Measurements from ENCODE around the gene OXCT1.

Gene OXCT1

DNA sequence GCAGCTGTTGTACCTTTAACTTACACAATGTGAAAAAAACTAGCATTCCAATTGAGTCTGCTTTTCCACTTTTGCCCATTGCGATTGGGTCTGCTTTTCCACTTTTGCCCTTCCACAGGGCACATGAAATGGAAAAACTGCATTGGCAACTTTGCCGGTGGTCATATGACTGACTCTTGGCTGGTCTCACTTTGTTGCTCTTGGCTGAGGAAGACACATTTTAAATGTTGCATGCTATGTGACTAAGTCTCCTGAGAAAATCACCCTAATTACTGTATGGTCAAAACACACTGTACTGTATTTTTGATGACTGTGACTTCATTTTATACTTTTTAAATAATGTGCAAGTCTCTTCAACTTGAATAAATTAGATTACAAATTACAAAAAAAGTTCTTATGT lies 1.6 kb upstream of the OXCT1 start (continued):
- 0 out of 2 replicates have a peak, but pooled peaks have one; percentile 24 for TF ChIP-seq ZNF10 (tag by site-specific recombination; IDR thresholded peaks at IDR 0.05)
- TF ChIP-seq ZNF350 (tag by site-specific recombination; IDR thresholded peaks at IDR 0.05), result no peak
- TF ChIP-seq ZNF214 (tag by site-specific recombination; IDR thresholded peaks at IDR 0.05; ENCODE audit: borderline replicate concordance), result no peak
- TF ChIP-seq ZNF555 (tag by site-specific recombination; conservative IDR thresholded peaks at IDR 0.05), result no peak
- TF ChIP-seq, protein P1, sequence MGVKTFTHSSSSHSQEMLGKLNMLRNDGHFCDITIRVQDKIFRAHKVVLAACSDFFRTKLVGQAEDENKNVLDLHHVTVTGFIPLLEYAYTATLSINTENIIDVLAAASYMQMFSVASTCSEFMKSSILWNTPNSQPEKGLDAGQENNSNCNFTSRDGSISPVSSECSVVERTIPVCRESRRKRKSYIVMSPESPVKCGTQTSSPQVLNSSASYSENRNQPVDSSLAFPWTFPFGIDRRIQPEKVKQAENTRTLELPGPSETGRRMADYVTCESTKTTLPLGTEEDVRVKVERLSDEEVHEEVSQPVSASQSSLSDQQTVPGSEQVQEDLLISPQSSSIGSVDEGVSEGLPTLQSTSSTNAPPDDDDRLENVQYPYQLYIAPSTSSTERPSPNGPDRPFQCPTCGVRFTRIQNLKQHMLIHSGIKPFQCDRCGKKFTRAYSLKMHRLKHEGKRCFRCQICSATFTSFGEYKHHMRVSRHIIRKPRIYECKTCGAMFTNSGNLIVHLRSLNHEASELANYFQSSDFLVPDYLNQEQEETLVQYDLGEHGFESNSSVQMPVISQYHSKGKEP (tag by site-specific recombination; IDR thresholded peaks at IDR 0.05), result peak; percentile 73
- TF ChIP-seq ZNF23 (tag by site-specific recombination; IDR thresholded peaks at IDR 0.05; ENCODE audit: borderline replicate concordance), result no peak
- 0 out of 2 replicates have a peak, but pooled peaks have one; percentile 18 for TF ChIP-seq PRDM1 (tag by site-specific recombination; IDR thresholded peaks at IDR 0.05)
- TF ChIP-seq ZNF843 (tag by site-specific recombination; IDR thresholded peaks at IDR 0.05), result 0 out of 2 replicates have a peak, but pooled peaks have one; percentile 15
- TF ChIP-seq, protein P2, sequence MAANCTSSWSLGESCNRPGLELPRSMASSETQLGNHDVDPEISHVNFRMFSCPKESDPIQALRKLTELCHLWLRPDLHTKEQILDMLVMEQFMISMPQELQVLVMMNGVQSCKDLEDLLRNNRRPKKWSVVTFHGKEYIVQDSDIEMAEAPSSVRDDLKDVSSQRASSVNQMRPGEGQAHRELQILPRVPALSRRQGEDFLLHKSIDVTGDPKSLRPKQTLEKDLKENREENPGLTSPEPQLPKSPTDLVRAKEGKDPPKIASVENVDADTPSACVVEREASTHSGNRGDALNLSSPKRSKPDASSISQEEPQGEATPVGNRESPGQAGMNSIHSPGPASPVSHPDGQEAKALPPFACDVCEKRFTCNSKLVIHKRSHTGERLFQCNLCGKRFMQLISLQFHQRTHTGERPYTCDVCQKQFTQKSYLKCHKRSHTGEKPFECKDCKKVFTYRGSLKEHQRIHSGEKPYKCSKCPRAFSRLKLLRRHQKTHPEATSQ (tag by site-specific recombination; IDR thresholded peaks at IDR 0.05), result no peak
- TF ChIP-seq ZNF571 (tag by site-specific recombination; IDR thresholded peaks at IDR 0.05), result no peak
- TF ChIP-seq ZNF596 (tag by site-specific recombination; IDR thresholded peaks at IDR 0.05), result no peak
- TF ChIP-seq ZNF423 (tag by site-specific recombination; IDR thresholded peaks at IDR 0.05), result no peak
- peak; percentile 67; the same call in 1 of the 2 replicates for TF ChIP-seq ZEB2 (tag by site-specific recombination; IDR thresholded peaks at IDR 0.05)
- TF ChIP-seq, protein P3, sequence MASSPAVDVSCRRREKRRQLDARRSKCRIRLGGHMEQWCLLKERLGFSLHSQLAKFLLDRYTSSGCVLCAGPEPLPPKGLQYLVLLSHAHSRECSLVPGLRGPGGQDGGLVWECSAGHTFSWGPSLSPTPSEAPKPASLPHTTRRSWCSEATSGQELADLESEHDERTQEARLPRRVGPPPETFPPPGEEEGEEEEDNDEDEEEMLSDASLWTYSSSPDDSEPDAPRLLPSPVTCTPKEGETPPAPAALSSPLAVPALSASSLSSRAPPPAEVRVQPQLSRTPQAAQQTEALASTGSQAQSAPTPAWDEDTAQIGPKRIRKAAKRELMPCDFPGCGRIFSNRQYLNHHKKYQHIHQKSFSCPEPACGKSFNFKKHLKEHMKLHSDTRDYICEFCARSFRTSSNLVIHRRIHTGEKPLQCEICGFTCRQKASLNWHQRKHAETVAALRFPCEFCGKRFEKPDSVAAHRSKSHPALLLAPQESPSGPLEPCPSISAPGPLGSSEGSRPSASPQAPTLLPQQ (tag by site-specific recombination; IDR thresholded peaks at IDR 0.05), result no peak
- TF ChIP-seq KLF8 (tag by site-specific recombination; IDR thresholded peaks at IDR 0.05), result no peak
- no peak for TF ChIP-seq GLIS1 (tag by site-specific recombination; IDR thresholded peaks at IDR 0.05)
- TF ChIP-seq, protein P4, sequence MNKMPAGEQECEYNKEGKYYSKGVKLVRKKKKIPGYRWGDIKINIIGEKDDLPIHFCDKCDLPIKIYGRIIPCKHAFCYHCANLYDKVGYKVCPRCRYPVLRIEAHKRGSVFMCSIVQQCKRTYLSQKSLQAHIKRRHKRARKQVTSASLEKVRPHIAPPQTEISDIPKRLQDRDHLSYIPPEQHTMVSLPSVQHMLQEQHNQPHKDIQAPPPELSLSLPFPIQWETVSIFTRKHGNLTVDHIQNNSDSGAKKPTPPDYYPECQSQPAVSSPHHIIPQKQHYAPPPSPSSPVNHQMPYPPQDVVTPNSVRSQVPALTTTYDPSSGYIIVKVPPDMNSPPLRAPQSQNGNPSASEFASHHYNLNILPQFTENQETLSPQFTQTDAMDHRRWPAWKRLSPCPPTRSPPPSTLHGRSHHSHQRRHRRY (tag by site-specific recombination; IDR thresholded peaks at IDR 0.05), result no peak
- no peak for TF ChIP-seq ZNF239 (tag by site-specific recombination; IDR thresholded peaks at IDR 0.05)
- TF ChIP-seq, protein P5, sequence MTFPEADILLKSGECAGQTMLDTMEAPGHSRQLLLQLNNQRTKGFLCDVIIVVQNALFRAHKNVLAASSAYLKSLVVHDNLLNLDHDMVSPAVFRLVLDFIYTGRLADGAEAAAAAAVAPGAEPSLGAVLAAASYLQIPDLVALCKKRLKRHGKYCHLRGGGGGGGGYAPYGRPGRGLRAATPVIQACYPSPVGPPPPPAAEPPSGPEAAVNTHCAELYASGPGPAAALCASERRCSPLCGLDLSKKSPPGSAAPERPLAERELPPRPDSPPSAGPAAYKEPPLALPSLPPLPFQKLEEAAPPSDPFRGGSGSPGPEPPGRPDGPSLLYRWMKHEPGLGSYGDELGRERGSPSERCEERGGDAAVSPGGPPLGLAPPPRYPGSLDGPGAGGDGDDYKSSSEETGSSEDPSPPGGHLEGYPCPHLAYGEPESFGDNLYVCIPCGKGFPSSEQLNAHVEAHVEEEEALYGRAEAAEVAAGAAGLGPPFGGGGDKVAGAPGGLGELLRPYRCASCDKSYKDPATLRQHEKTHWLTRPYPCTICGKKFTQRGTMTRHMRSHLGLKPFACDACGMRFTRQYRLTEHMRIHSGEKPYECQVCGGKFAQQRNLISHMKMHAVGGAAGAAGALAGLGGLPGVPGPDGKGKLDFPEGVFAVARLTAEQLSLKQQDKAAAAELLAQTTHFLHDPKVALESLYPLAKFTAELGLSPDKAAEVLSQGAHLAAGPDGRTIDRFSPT (tag by site-specific recombination; IDR thresholded peaks at IDR 0.05), result no peak
- TF ChIP-seq ZNF664 (tag by site-specific recombination; IDR thresholded peaks at IDR 0.05), result no peak
- TF ChIP-seq, protein P6, sequence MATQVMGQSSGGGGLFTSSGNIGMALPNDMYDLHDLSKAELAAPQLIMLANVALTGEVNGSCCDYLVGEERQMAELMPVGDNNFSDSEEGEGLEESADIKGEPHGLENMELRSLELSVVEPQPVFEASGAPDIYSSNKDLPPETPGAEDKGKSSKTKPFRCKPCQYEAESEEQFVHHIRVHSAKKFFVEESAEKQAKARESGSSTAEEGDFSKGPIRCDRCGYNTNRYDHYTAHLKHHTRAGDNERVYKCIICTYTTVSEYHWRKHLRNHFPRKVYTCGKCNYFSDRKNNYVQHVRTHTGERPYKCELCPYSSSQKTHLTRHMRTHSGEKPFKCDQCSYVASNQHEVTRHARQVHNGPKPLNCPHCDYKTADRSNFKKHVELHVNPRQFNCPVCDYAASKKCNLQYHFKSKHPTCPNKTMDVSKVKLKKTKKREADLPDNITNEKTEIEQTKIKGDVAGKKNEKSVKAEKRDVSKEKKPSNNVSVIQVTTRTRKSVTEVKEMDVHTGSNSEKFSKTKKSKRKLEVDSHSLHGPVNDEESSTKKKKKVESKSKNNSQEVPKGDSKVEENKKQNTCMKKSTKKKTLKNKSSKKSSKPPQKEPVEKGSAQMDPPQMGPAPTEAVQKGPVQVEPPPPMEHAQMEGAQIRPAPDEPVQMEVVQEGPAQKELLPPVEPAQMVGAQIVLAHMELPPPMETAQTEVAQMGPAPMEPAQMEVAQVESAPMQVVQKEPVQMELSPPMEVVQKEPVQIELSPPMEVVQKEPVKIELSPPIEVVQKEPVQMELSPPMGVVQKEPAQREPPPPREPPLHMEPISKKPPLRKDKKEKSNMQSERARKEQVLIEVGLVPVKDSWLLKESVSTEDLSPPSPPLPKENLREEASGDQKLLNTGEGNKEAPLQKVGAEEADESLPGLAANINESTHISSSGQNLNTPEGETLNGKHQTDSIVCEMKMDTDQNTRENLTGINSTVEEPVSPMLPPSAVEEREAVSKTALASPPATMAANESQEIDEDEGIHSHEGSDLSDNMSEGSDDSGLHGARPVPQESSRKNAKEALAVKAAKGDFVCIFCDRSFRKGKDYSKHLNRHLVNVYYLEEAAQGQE (tag by site-specific recombination; IDR thresholded peaks at IDR 0.05), result no peak
- TF ChIP-seq ZNF629 (tag by site-specific recombination; IDR thresholded peaks at IDR 0.05), result peak; percentile 81
- no peak for TF ChIP-seq ZNF791 (tag by site-specific recombination; IDR thresholded peaks at IDR 0.05)
- TF ChIP-seq ZNF623 (tag by site-specific recombination; IDR thresholded peaks at IDR 0.05), result no peak
- TF ChIP-seq, protein P7, sequence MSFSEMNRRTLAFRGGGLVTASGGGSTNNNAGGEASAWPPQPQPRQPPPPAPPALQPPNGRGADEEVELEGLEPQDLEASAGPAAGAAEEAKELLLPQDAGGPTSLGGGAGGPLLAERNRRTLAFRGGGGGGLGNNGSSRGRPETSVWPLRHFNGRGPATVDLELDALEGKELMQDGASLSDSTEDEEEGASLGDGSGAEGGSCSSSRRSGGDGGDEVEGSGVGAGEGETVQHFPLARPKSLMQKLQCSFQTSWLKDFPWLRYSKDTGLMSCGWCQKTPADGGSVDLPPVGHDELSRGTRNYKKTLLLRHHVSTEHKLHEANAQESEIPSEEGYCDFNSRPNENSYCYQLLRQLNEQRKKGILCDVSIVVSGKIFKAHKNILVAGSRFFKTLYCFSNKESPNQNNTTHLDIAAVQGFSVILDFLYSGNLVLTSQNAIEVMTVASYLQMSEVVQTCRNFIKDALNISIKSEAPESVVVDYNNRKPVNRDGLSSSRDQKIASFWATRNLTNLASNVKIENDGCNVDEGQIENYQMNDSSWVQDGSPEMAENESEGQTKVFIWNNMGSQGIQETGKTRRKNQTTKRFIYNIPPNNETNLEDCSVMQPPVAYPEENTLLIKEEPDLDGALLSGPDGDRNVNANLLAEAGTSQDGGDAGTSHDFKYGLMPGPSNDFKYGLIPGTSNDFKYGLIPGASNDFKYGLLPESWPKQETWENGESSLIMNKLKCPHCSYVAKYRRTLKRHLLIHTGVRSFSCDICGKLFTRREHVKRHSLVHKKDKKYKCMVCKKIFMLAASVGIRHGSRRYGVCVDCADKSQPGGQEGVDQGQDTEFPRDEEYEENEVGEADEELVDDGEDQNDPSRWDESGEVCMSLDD (tag by site-specific recombination; IDR thresholded peaks at IDR 0.05), result no peak
- no peak for TF ChIP-seq KLF1 (tag by site-specific recombination; IDR thresholded peaks at IDR 0.05)
- no peak for TF ChIP-seq ZNF521 (tag by site-specific recombination; IDR thresholded peaks at IDR 0.05)

Data from HEK293 (cell line).